Liver (tissue), 3 donors: ENCODE measurements around the gene MRTFB.

Source experiments
- GABPA ChIP-seq, 2 donors: IDR thresholded peaks in 1 of 2; conservative IDR thresholded peaks in 1 of 2; 2 replicates each; pipeline ENCODE4 v1.6.1; 2016; ENCODE audit warnings: antibody characterized with exemption in 2 of 2, mild to moderate bottlenecking in 1 of 2, moderate library complexity in 1 of 2
- HNF4A ChIP-seq, 2 donors: conservative IDR thresholded peaks; 2 replicates each; pipeline ENCODE4 v1.6.1; 2016; ENCODE audit warnings: antibody characterized with exemption in 2 of 2, mild to moderate bottlenecking in 2 of 2
- TAF1 ChIP-seq: conservative IDR thresholded peaks from 2 replicates; pipeline ENCODE4 v1.6.1; 2016; ENCODE audit warnings: antibody characterized with exemption, mild to moderate bottlenecking
- ZBTB33 ChIP-seq: IDR thresholded peaks from 2 replicates; pipeline ENCODE4 v1.6.1; 2016; ENCODE audit warnings: antibody characterized with exemption
- TF ChIP-seq, protein P1 (sequence below): fragments of 150-350 bp; IDR thresholded peaks from 2 replicates; pipeline ENCODE4 v1.5.1; 2017; ENCODE audit warnings: improper control_type of control experiment, low read depth, low read length; ENCODE audit not compliant: missing input control
- TF ChIP-seq, protein P2 (sequence below): IDR thresholded peaks from 2 replicates; pipeline ENCODE4 v1.6.1; 2016; ENCODE audit warnings: antibody characterized with exemption
- donor health status: healthy.
- donor health status: healthy.

DNA sequence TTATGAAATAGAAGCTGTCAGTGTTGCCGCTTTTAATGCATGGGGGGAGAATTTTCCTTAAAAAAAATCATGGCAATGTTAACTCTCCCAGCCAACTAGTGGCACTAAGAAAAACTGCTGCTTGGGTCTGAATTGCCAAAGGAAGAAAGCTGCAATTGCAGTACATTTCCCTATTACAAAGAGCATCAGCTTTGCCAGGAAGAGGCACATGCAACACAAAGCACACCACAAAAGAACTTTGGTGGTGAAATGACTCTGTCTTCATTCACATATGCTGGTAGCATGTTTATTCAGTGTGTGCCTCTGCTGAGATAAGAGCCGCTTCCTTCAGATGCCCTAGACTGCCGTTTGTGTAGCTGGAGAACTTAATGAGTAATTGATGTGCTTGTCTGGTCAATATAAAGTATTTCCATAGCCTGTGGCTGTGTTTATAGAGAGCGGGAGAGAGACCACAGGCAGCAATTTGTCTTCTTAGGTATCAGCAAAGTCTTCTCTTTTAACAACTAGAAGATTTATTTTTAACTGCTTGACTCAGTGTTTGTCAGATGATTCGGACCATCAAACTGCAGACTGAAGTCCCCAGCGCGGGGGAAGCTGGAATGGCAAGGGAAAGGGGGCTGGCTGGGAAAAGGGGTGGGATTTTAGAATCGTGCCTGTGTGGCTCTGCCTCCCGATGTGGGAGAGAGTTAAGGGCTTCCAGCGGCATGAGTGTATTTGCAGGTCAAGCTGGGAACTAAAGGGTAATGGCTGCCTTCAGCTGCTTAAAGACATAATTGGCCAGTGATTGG is 115.1 kb downstream of the MRTFB start:
- TF ChIP-seq, protein P1, sequence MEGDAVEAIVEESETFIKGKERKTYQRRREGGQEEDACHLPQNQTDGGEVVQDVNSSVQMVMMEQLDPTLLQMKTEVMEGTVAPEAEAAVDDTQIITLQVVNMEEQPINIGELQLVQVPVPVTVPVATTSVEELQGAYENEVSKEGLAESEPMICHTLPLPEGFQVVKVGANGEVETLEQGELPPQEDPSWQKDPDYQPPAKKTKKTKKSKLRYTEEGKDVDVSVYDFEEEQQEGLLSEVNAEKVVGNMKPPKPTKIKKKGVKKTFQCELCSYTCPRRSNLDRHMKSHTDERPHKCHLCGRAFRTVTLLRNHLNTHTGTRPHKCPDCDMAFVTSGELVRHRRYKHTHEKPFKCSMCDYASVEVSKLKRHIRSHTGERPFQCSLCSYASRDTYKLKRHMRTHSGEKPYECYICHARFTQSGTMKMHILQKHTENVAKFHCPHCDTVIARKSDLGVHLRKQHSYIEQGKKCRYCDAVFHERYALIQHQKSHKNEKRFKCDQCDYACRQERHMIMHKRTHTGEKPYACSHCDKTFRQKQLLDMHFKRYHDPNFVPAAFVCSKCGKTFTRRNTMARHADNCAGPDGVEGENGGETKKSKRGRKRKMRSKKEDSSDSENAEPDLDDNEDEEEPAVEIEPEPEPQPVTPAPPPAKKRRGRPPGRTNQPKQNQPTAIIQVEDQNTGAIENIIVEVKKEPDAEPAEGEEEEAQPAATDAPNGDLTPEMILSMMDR = peak; percentile 31
- no peak for TF ChIP-seq ZBTB33
- no peak for TF ChIP-seq GABPA (IDR thresholded peaks at IDR 0.05 in 1 of 2, conservative IDR thresholded peaks at IDR 0.05 in 1 of 2)
- TF ChIP-seq, protein P2, sequence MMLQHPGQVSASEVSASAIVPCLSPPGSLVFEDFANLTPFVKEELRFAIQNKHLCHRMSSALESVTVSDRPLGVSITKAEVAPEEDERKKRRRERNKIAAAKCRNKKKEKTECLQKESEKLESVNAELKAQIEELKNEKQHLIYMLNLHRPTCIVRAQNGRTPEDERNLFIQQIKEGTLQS = no peak
- no peak for TF ChIP-seq TAF1
- no peak for TF ChIP-seq HNF4A (conservative IDR thresholded peaks at IDR 0.05)
